Mucosa of descending colon (tissue), 3 donors: Measurements from ENCODE around the gene MIPOL1. TPM values are rescaled to one million over a fixed set of nuclear protein-coding genes. Genes with fewer than 3 reads are reported as not detected.
A peak's percentile ranks its signal among the peaks of the same experiment; 100 is the strongest.

Experiments
- ATAC-seq: fragments of 200-7000 bp; cut with Tn5 transposase; one replicate; pipeline ENCODE4 v1.9.1; 2020; ENCODE audit warnings: mild to moderate bottlenecking, moderate library complexity
- DNase-seq, 3 donors: peaks; one replicate each; pipeline ENCODE4 v3.0.0-alpha.2; 2020
- H3K36me3 ChIP-seq: fragments of 200-600 bp; one replicate; pipeline ENCODE4 v1.8.0; 2021; ENCODE audit warnings: low read depth, mild to moderate bottlenecking
- H3K4me1 ChIP-seq: fragments of 200-600 bp; one replicate; pipeline ENCODE4 v1.8.0; 2021; ENCODE audit warnings: low read depth, mild to moderate bottlenecking
- H3K4me3 ChIP-seq: fragments of 200-600 bp; one replicate; pipeline ENCODE4 v1.8.0; 2021; ENCODE audit warnings: mild to moderate bottlenecking
- H3K9me3 ChIP-seq: fragments of 200-600 bp; one replicate; pipeline ENCODE4 v1.8.0; 2021; ENCODE audit warnings: mild to moderate bottlenecking
- intact Hi-C, 2 donors: fragments of 100-400 bp; cut with DNase I in 1 of 2; cut with micrococcal nuclease in 1 of 2; formaldehyde crosslinking; loops; one replicate each; pipeline versions ENCODE4 v1.11.0 to v1.11.1; 2022; cut with DNase I, micrococcal nuclease
- total RNA-seq, 3 donors: library from RNA; stranded (reverse); fragmentation: NEBNext Ultra II Directional in 2 of 3; extraction: Animal tissue kit (Norgen Biotek cat#: 25700) in 2 of 3; gene quantifications; one replicate each; pipeline versions ENCODE4 v1.2.1 to v1.2.4, GENCODE V29; 2021 to 2023
- TF ChIP-seq, protein P1 (sequence below): fragments of 200-600 bp; IDR thresholded peaks from one replicate; pipeline ENCODE4 v1.8.0; 2022; ENCODE audit warnings: antibody characterized with exemption, mild to moderate bottlenecking
- donor health status: DM: no; HTN: no; CAD: no; lungs with moderate emphysema.
- donor health status: DM: no; HTN: no; CAD: no.
- donor health status: DM: no; HTN: yes; CAD: no.

MIPOL1 gene
- total RNA-seq, 3 donors from 2014 or later = 5.5 to 12.0 (median 11.7) TPM

DNA sequence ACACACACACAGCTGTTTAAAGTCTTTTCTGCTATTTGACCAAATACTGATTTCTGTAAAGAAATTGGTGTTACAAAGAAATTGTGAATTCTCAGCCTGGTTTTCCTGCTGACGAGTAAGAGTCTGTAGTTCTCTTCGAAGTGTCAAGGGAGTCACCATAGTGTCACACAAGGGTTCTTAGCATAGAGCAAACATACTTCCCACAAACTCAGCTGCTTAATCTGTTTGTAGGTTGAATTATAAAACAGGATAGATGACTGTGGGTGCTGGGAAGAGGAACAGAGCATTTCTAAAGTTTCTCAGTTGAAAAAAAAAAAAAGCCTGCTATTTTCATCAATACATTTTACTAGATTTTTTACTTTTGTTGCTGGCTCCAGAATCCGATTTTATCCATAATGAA lies 314.4 kb downstream of the MIPOL1 start:
- ATAC-seq (no peak), DNase-seq (no peak)
- intact Hi-C loops = no loop called here
- no peaks in the 10 kb centered on the region for H3K36me3 ChIP-seq
- no peaks in the 10 kb centered on the region for H3K9me3 ChIP-seq
- no peaks in the 10 kb centered on the region for H3K4me1 ChIP-seq
- TF ChIP-seq, protein P1, sequence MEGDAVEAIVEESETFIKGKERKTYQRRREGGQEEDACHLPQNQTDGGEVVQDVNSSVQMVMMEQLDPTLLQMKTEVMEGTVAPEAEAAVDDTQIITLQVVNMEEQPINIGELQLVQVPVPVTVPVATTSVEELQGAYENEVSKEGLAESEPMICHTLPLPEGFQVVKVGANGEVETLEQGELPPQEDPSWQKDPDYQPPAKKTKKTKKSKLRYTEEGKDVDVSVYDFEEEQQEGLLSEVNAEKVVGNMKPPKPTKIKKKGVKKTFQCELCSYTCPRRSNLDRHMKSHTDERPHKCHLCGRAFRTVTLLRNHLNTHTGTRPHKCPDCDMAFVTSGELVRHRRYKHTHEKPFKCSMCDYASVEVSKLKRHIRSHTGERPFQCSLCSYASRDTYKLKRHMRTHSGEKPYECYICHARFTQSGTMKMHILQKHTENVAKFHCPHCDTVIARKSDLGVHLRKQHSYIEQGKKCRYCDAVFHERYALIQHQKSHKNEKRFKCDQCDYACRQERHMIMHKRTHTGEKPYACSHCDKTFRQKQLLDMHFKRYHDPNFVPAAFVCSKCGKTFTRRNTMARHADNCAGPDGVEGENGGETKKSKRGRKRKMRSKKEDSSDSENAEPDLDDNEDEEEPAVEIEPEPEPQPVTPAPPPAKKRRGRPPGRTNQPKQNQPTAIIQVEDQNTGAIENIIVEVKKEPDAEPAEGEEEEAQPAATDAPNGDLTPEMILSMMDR = no peak
- no peak overlapping the region for H3K4me3 ChIP-seq

DNA sequence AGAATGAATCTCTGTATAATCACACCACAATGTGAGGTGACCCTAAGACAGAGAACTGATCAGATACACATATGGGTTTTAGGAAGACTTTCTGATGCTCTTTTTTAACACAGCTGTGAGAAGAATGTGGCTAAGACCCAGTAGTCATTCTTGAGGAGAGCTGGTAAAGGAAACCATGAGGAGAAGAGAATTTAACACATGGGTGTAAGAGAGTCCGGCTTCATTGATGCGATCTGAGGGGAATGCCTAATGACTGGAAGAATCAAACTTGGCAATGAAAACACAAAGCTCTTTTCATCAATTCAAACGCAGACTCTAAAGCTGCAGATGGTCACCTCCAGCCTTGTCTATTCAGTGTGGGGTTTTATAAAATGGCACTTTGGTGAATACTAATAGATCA lies 318.0 kb downstream of the MIPOL1 start:
- Histone ChIP-seq H3K9me3 (no peaks in the 10 kb centered on the region), H3K36me3 (no peaks in the 10 kb centered on the region), H3K4me1 (no peaks in the 10 kb centered on the region), H3K4me3 (no peak overlapping the region)
- ATAC-seq (no peak), DNase-seq (no peak)
- intact Hi-C loops = no loop called here
- TF ChIP-seq, protein P1 = no peak

DNA sequence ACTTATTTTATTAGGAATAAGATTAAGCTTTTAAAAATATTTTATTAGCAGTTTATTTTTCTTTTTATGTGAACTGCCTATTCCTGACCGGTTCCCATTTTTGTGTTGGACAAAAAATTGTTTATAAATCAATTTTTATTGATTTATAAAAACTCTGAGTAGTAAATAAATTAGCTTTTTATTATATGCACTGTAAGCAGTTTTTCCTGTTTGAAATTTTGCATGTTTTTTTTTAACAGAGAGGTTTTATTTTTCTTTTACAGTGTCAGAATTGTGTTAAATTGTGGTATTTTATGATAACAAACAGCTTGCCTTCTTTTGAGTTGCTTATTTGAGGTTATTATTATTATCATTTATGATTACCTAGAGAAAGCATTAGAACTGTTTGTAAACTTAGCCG lies 329.3 kb downstream of the MIPOL1 start:
- DNase-seq (no peak), ATAC-seq (no peak)
- TF ChIP-seq, protein P1 = no peak
- H3K36me3 ChIP-seq = no peaks in the 10 kb centered on the region
- no peak overlapping the region for H3K4me3 ChIP-seq
- no peaks in the 10 kb centered on the region for H3K9me3 ChIP-seq
- no peaks in the 10 kb centered on the region for H3K4me1 ChIP-seq
- intact Hi-C loops = no loop called here

DNA sequence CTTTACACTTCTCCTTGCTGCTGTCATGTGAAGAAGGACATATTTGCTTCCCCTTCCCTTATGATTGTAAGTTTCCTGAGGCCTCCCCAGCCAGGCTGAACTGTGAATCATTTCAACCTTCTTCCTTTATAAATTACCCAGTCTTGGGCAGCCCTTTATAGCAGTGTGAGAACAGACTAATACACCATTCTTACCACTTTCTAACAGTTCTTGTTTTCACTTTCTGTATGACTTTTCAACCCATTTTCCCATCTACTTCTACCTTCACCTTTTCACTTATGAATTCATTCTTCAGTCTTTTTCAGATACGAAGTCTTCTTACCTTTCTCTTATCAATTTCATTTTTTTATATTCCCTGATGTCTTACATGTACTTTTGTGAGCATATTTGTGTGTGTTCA lies 342.3 kb downstream of the MIPOL1 start:
- DNase-seq (no peak), ATAC-seq (no peak)
- TF ChIP-seq, protein P1 = no peak
- Histone ChIP-seq H3K4me1 (no peaks in the 10 kb centered on the region), H3K9me3 (no peaks in the 10 kb centered on the region), H3K4me3 (no peak overlapping the region), H3K36me3 (no peaks in the 10 kb centered on the region)
- intact Hi-C loops = no loop called here

DNA sequence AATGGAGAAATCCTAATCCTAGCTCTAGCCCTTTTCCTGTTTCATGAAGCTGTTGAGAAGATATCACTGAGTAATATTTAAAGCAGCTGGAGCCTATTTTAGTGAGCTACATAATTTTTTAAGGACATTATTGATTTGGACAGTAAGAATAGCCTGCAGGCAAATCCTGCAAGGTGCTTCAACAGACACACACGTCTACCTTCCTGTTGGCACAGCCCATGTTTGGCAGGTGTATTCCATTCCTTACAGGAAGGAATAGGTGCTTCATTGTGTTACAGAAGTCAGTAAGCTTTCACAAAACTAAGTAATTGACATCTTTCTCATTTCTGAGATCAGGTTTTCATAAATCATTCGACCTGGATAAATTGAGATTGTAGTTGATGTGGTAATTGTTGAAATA lies 346.7 kb downstream of the MIPOL1 start:
- H3K4me1 ChIP-seq = peaks cover 4% of the 10 kb centered on the region
- H3K36me3 ChIP-seq = no peaks in the 10 kb centered on the region
- DNase-seq = peak in 1 of 3 donors; percentile 42
- intact Hi-C loops = no loop called here
- peak; percentile 78 for ATAC-seq
- H3K9me3 ChIP-seq = no peaks in the 10 kb centered on the region
- TF ChIP-seq, protein P1 = no peak
- H3K4me3 ChIP-seq = no peak overlapping the region

DNA sequence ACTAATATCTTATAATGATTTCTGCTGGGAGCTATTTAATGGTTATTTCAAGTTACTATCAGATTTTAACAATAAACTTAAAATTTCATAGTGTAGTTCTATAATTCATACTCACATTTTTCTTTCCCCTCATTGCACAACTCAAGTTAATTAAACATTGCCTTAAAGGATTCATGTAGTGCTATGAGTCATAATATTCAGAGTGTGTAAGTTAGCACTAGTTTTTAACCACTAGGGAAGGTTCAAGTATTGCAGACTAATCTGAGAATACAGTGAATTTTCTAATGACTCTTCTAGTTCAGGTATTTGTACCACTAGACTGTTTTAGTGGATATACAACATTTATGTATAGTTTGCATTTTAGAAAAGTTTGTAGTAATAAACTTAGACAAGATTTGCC lies 347.4 kb downstream of the MIPOL1 start:
- Histone ChIP-seq H3K36me3 (no peaks in the 10 kb centered on the region), H3K4me3 (no peak overlapping the region), H3K4me1 (peaks cover 4% of the 10 kb centered on the region), H3K9me3 (no peaks in the 10 kb centered on the region)
- DNase-seq (no peak), ATAC-seq (peak; percentile 44)
- intact Hi-C loops = no loop called here
- TF ChIP-seq, protein P1 = no peak
